IMR-90 (cell line): Measurements from ENCODE around the gene C19orf47.

ENCODE experiments used
- BHLHE40 ChIP-seq: fragments of 150-350 bp; IDR thresholded peaks from 2 replicates; pipeline ENCODE4 v1.6.1; 2016; ENCODE audit warnings: mild to moderate bottlenecking, low read depth, low read length
- CEBPB ChIP-seq: IDR thresholded peaks from 2 replicates; pipeline ENCODE4 v1.6.1; 2012; ENCODE audit warnings: low read depth, low read length, improper control_type of control experiment
- ELK1 ChIP-seq: fragments of 150-350 bp; IDR thresholded peaks from 2 replicates; pipeline ENCODE4 v1.6.1; 2016; ENCODE audit warnings: low read depth, mild to moderate bottlenecking, low read length, moderate library complexity, borderline replicate concordance
- MAFK ChIP-seq: IDR thresholded peaks from 2 replicates; pipeline ENCODE4 v1.6.1; 2012; ENCODE audit warnings: low read depth, low read length, improper control_type of control experiment
- MXI1 ChIP-seq: IDR thresholded peaks from 2 replicates; pipeline ENCODE4 v1.6.1; 2012; ENCODE audit warnings: low read depth, mild to moderate bottlenecking, low read length, moderate library complexity, borderline replicate concordance
- POLR2A ChIP-seq: IDR thresholded peaks from 2 replicates; pipeline ENCODE4 v1.6.1; 2012; ENCODE audit warnings: mild to moderate bottlenecking, low read depth, low read length
- RAD21 ChIP-seq: IDR thresholded peaks from 2 replicates; pipeline ENCODE4 v1.6.1; 2012; ENCODE audit warnings: low read length, improper control_type of control experiment
- RCOR1 ChIP-seq: IDR thresholded peaks from 2 replicates; pipeline ENCODE4 v1.6.1; 2012; ENCODE audit warnings: mild to moderate bottlenecking, low read length, improper control_type of control experiment; ENCODE audit not compliant: insufficient replicate concordance
- SMC3 ChIP-seq: fragments of 150-350 bp; IDR thresholded peaks from 2 replicates; pipeline ENCODE4 v1.6.1; 2016; ENCODE audit warnings: low read depth, mild to moderate bottlenecking, antibody characterized with exemption, low read length, moderate library complexity
- TF ChIP-seq, protein P1 (sequence below): fragments of 150-350 bp; IDR thresholded peaks from 2 replicates; pipeline ENCODE4 v1.6.1; 2017; ENCODE audit warnings: mild to moderate bottlenecking, antibody characterized with exemption, low read length, low read depth
- TF ChIP-seq, protein P2 (sequence below): conservative IDR thresholded peaks from 2 replicates; pipeline ENCODE4 v1.5.1; 2012; ENCODE audit warnings: mild to moderate bottlenecking, low read depth, low read length, improper control_type of control experiment

GRCh38 chr19:40370997-40371801, 23.0 kb upstream of the C19orf47 start:
- TF ChIP-seq CEBPB (no peak), POLR2A (no peak), RAD21 (no peak), BHLHE40 (no peak), MAFK (no peak), ELK1 (no peak), RCOR1 (no peak), MXI1 (no peak), SMC3 (no peak)
- TF ChIP-seq, protein P1, sequence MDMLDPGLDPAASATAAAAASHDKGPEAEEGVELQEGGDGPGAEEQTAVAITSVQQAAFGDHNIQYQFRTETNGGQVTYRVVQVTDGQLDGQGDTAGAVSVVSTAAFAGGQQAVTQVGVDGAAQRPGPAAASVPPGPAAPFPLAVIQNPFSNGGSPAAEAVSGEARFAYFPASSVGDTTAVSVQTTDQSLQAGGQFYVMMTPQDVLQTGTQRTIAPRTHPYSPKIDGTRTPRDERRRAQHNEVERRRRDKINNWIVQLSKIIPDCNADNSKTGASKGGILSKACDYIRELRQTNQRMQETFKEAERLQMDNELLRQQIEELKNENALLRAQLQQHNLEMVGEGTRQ = no peak
- TF ChIP-seq, protein P2, sequence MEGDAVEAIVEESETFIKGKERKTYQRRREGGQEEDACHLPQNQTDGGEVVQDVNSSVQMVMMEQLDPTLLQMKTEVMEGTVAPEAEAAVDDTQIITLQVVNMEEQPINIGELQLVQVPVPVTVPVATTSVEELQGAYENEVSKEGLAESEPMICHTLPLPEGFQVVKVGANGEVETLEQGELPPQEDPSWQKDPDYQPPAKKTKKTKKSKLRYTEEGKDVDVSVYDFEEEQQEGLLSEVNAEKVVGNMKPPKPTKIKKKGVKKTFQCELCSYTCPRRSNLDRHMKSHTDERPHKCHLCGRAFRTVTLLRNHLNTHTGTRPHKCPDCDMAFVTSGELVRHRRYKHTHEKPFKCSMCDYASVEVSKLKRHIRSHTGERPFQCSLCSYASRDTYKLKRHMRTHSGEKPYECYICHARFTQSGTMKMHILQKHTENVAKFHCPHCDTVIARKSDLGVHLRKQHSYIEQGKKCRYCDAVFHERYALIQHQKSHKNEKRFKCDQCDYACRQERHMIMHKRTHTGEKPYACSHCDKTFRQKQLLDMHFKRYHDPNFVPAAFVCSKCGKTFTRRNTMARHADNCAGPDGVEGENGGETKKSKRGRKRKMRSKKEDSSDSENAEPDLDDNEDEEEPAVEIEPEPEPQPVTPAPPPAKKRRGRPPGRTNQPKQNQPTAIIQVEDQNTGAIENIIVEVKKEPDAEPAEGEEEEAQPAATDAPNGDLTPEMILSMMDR = no peak
